ENCODE results near the gene ZNF678. TPM values are rescaled to one million over a fixed set of nuclear protein-coding genes. Genes with fewer than 3 reads are reported as not detected.

Gene ZNF678
- total and polyA plus RNA-seq, 2 of the 4 experiments (the other 2 are of a cell fraction), result 1.3 to 4.8 TPM

GRCh38 chr1:227576189-227576588, 12.8 kb downstream of the ZNF678 start:
- H2AK5ac ChIP-seq (ENCODE audit: low read depth, low read length), result no peak overlapping the region
- TF ChIP-seq USF2 (IDR thresholded peaks at IDR 0.05; ENCODE audit: low read depth, low read length), result no peak
- no peak for TF ChIP-seq POLR2A (IDR thresholded peaks at IDR 0.05; ENCODE audit: low read depth, low read length)
- no peak for TF ChIP-seq CTCF (conservative IDR thresholded peaks at IDR 0.05; ENCODE audit: low read depth, low read length)
- H4K5ac ChIP-seq (ENCODE audit: low read depth, low read length), result no peak overlapping the region
- no peak for DNase-seq
- in situ Hi-C loops (cut with MboI; ENCODE audit: low sequenced_read_pairs), result no loop called here
- H2AK9ac ChIP-seq (replicated peaks; ENCODE audit: low read depth, low read length, poor library complexity), result no peak overlapping the region
- intact Hi-C loops (cut with micrococcal nuclease), result no loop called here
- peaks cover 5% of the 10 kb centered on the region for H3K9me3 ChIP-seq (ENCODE audit: control insufficient read depth, insufficient read depth, low read length)
- no peak overlapping the region for H3K9ac ChIP-seq (ENCODE audit: low read depth, low read length)
- H2BK15ac ChIP-seq (ENCODE audit: low read depth, low read length), result no peak overlapping the region
- no peak overlapping the region for H3K27ac ChIP-seq (ENCODE audit: insufficient read depth, low read length)
- BruUV-seq (replicated peaks), result no TSS peak
- H3K23ac ChIP-seq (ENCODE audit: low read depth, low read length), result no peak overlapping the region
- no peak overlapping the region for H2BK20ac ChIP-seq (ENCODE audit: low read depth, low read length)
- no peaks in the 10 kb centered on the region for H3K4me1 ChIP-seq (ENCODE audit: control insufficient read depth, insufficient read depth, low read length)
- no peaks in the 10 kb centered on the region for H3K9me1 ChIP-seq (ENCODE audit: insufficient read depth, low read length)
- H3K79me1 ChIP-seq (ENCODE audit: low read depth in 1 of 2, low read length in 2 of 2), result peaks cover 20 to 26% of the 10 kb centered on the region in 2 experiments; a peak in 3 of 4 replicates
- ChIA-PET POLR2A (ENCODE audit: unreplicated experiment) (interaction anchor here (0.5 kb wide), 1 partner anchor 542 kb away, joined by 4 read pairs; no protein-coding TSS in a partner anchor), CTCF (no interaction called here)
- no peak overlapping the region for H2AFZ ChIP-seq (replicated peaks; ENCODE audit: low read length, poor library complexity)
- no peaks in the 10 kb centered on the region for H3K27me3 ChIP-seq (ENCODE audit: control insufficient read depth, insufficient read depth, low read length)
- no peak overlapping the region for H3K14ac ChIP-seq (replicated peaks; ENCODE audit: low read depth, low read length)
- no peak overlapping the region for H2BK5ac ChIP-seq (ENCODE audit: low read depth, low read length, poor library complexity, severe bottlenecking)
- no peak overlapping the region for H3K56ac ChIP-seq (ENCODE audit: extremely low read depth, insufficient read depth, low read length)
- H3K18ac ChIP-seq (ENCODE audit: low read depth, low read length), result no peak overlapping the region
- no peak overlapping the region for H4K91ac ChIP-seq (ENCODE audit: insufficient read depth, low read depth, low read length)
- H4K20me1 ChIP-seq (ENCODE audit: insufficient read depth, low read length), result no peaks in the 10 kb centered on the region; the same call in 1 of the 2 replicates
- H3K4me3 ChIP-seq (ENCODE audit: insufficient read depth, low read depth, low read length), result no peak overlapping the region
- dilution Hi-C loops (cut with HindIII; ENCODE audit: low sequenced_read_pairs, unreplicated experiment), result no loop called here
- H3K36me3 ChIP-seq (ENCODE audit: control insufficient read depth, insufficient read depth, low read length), result no peaks in the 10 kb centered on the region
- H3K4me2 ChIP-seq (ENCODE audit: low read depth, low read length), result no peak overlapping the region
- no peak overlapping the region for H2BK120ac ChIP-seq (ENCODE audit: low read depth, low read length)
- ATAC-seq (ENCODE audit: low read depth), result no peak
- H3K4ac ChIP-seq (ENCODE audit: low read depth, low read length), result no peak overlapping the region
- H4K8ac ChIP-seq (ENCODE audit: low read depth in 2 of 2, low read length in 2 of 2), result no peak overlapping the region
